GM19395 (cell line): ENCODE measurements around the gene ZNF672.
"Not testable (repeated sequence)": the region's sequence is repeated elsewhere in the genome, so short reads cannot be mapped to it uniquely, and the experiment has no call there.

ENCODE experiments used
- ATAC-seq: cut with Tn5 transposase; IDR thresholded peaks from one replicate; pipeline ENCODE4 v1.9.1; 2021; ENCODE audit warnings: mild to moderate bottlenecking, moderate library complexity; ENCODE audit not compliant: unreplicated experiment

ZNF672 gene

GRCh38 chr1:248884632-248885295, 46.7 kb downstream of the ZNF672 start:
- no peak for ATAC-seq

GRCh38 chr1:248885646-248886045, 47.6 kb downstream of the ZNF672 start:
- no peak for ATAC-seq

- no peak for ATAC-seq
These were observed 48.3 kb downstream of the ZNF672 start for GRCh38 chr1:248886237-248886895.

GRCh38 chr1:248889914-248890243, 51.9 kb downstream of the ZNF672 start:
- not testable (repeated sequence) for ATAC-seq

- no peak for ATAC-seq
These were observed 52.8 kb downstream of the ZNF672 start for GRCh38 chr1:248890549-248891498.

GRCh38 chr1:248891758-248892157, 53.7 kb downstream of the ZNF672 start:
- no peak for ATAC-seq

- ATAC-seq: no peak
These were observed 54.6 kb downstream of the ZNF672 start for GRCh38 chr1:248892590-248892989.

GRCh38 chr1:248894837-248895236, 56.8 kb downstream of the ZNF672 start:
- ATAC-seq: no peak

- ATAC-seq: no peak
These were observed 59.7 kb downstream of the ZNF672 start for GRCh38 chr1:248897412-248898337.
